Measurements from ENCODE around the gene ANKH. TPM values are rescaled to one million over a fixed set of nuclear protein-coding genes. Genes with fewer than 3 reads are reported as not detected.

Gene ANKH
- total and polyA plus RNA-seq, 10 of the 15 experiments (the other 5 are each of a cell fraction or from before 2014, with no cell fraction given), result 2.1 to 43.9 (median 14.4) TPM

GRCh38 chr5:14665949-14666348, 205.6 kb downstream of the ANKH start:
- H3K27ac ChIP-seq (ENCODE audit: control insufficient read depth, insufficient read depth), result peak overlapping the region; percentile 90
- 0% methylated on average over 7 of the region's 7 CpGs for WGBS (ENCODE audit: insufficient coverage, insufficient replicate concordance, low lambda C conversion rate, missing lambda C conversion rate)
- POLR2A ChIA-PET, result interaction anchor here (0.6 to 3.2 kb wide), 4 partner anchors 9 to 485 kb away, joined by 3 to 31 read pairs (median 5); no protein-coding TSS in a partner anchor
- SMC1A ChIA-PET (ENCODE audit: uncharacterized antibody, unreplicated experiment), result interaction anchor here (1.1 to 5.0 kb wide), 4 partner anchors 11 to 21 kb away, joined by 3 to 55 read pairs (median 8); no protein-coding TSS in a partner anchor
- peak overlapping the region; percentile 84 for H3K4me3 ChIP-seq
- intact Hi-C loops (cut with micrococcal nuclease; ENCODE audit: unreplicated experiment), result loop anchor here (5.0 kb wide), 2 partner anchors 414 to 519 kb away; no protein-coding TSS in a partner anchor
- FAIRE-seq, result no peak
- no peaks in the 10 kb centered on the region for H3K27me3 ChIP-seq (replicated peaks in 1 of 2; ENCODE audit: control insufficient read depth in 2 of 2, insufficient read depth in 2 of 2, low read length in 1 of 2)
- H3K9ac ChIP-seq (ENCODE audit: control insufficient read depth, insufficient read depth, low read length), result peak overlapping the region; percentile 94
- DNase-seq (ENCODE audit: low read depth, low spot score), result no peak
- peak overlapping the region; percentile 94 for H3K4me2 ChIP-seq (ENCODE audit: control insufficient read depth, insufficient read depth)
- peak; percentile 53 for ATAC-seq
- in situ Hi-C loops (cut with MboI), result loop anchor here (25.0 kb wide), 1 partner anchor 504 kb away; no protein-coding TSS in a partner anchor
- H3K9me3 ChIP-seq (replicated peaks; ENCODE audit: control insufficient read depth, insufficient read depth, low read length), result no peaks in the 10 kb centered on the region; the same call in 1 of the 3 replicates
- RAD21 ChIA-PET (ENCODE audit: unreplicated experiment), result interaction anchor here (1.1 to 4.8 kb wide), 3 partner anchors 11 to 337 kb away, joined by 4 to 33 read pairs (median 20); no protein-coding TSS in a partner anchor
- CTCF ChIA-PET, result interaction anchor here (0.6 to 2.6 kb wide), 5 partner anchors 10 to 521 kb away, joined by 3 to 14 read pairs (median 3); no protein-coding TSS in a partner anchor
- no TSS peak for BruUV-seq (replicated peaks)
- peaks cover 10% of the 10 kb centered on the region for H3K4me1 ChIP-seq (ENCODE audit: control insufficient read depth, insufficient read depth, low read length)
- H2AFZ ChIP-seq (ENCODE audit: control insufficient read depth, low read depth, low read length), result no peak overlapping the region
- H3K79me2 ChIP-seq (ENCODE audit: control insufficient read depth, insufficient read depth, low read length), result peaks cover 89% of the 10 kb centered on the region
- H4K20me1 ChIP-seq (ENCODE audit: control insufficient read depth, insufficient read depth), result no peaks in the 10 kb centered on the region
- H3K36me3 ChIP-seq (ENCODE audit: control insufficient read depth in 2 of 2, insufficient read depth in 2 of 2, low read length in 1 of 2), result 0 out of 4 replicates have a peak, but pooled peaks cover 0 to 5% of the 10 kb centered on the region in 2 experiments
- TF ChIP-seq ASH2L (IDR thresholded peaks at IDR 0.05; ENCODE audit: borderline replicate concordance, low read depth) (no peak), MLLT1 (IDR thresholded peaks at IDR 0.05) (no peak), REST (IDR thresholded peaks at IDR 0.05; ENCODE audit: low read depth, low read length) (no peak), POLR2AphosphoS5 (IDR thresholded peaks at IDR 0.05; ENCODE audit: low read length) (peak; percentile 55; the same call in 1 of the 2 replicates), SREBF2 (IDR thresholded peaks at IDR 0.05; ENCODE audit: low read length) (no peak), ZBTB40 (IDR thresholded peaks at IDR 0.05; ENCODE audit: borderline replicate concordance) (no peak), SUZ12 (IDR thresholded peaks at IDR 0.05; ENCODE audit: unreplicated experiment) (no peak), CHD1 (IDR thresholded peaks at IDR 0.05; ENCODE audit: low read depth, low read length) (no peak), ZBTB33 (IDR thresholded peaks at IDR 0.05) (no peak)

Data from GM12878 (cell line).